Measurements from ENCODE around the gene MAGI1.

GRCh38 chr3:65433480-65433879 lies 605.2 kb downstream of the MAGI1 start:
- TF ChIP-seq POLR2AphosphoS5 (IDR thresholded peaks at IDR 0.05; ENCODE audit: low read depth, low read length) = no peak
- no peak for TF ChIP-seq POLR2A (IDR thresholded peaks at IDR 0.05; ENCODE audit: low read depth, low read length)
- TF ChIP-seq TAF1 (IDR thresholded peaks at IDR 0.05; ENCODE audit: borderline replicate concordance, low read depth, low read length) = no peak

All from GM12892 (cell line).